Measurements from ENCODE around the gene PRR3. TPM values are rescaled to one million over a fixed set of nuclear protein-coding genes. Genes with fewer than 3 reads are reported as not detected.

The PRR3 gene
- total and polyA plus RNA-seq, 9 of the 15 experiments (the other 6 are each of a cell fraction or from before 2014, with no cell fraction given): 23.5 to 59.6 (median 28.8) TPM

- TF ChIP-seq ZBTB12 (CRISPR knock-in tag; IDR thresholded peaks at IDR 0.05): no peak
- TF ChIP-seq ZNF347 (CRISPR knock-in tag; IDR thresholded peaks at IDR 0.05; ENCODE audit: low read depth): no peak
- peak; percentile 55; the same call in 1 of the 2 replicates for TF ChIP-seq NFIC (IDR thresholded peaks at IDR 0.05)
- TF ChIP-seq KLF16 (IDR thresholded peaks at IDR 0.05): no peak
- TF ChIP-seq ZNF408 (CRISPR knock-in tag; IDR thresholded peaks at IDR 0.05; ENCODE audit: low read depth): no peak
- no peak for TF ChIP-seq TGIF2 (CRISPR knock-in tag; IDR thresholded peaks at IDR 0.05)
- no peak for TF ChIP-seq BCLAF1 (IDR thresholded peaks at IDR 0.05; ENCODE audit: borderline replicate concordance in 1 of 2, control insufficient read depth in 1 of 2, low read depth in 2 of 2, low read length in 1 of 2)
- TF ChIP-seq RAD51 (IDR thresholded peaks at IDR 0.05; ENCODE audit: borderline replicate concordance, low read depth): no peak
- no peak for TF ChIP-seq ARID4B (CRISPR knock-in tag; IDR thresholded peaks at IDR 0.05)
- no peak for TF ChIP-seq FOXA1 (IDR thresholded peaks at IDR 0.05; ENCODE audit: borderline replicate concordance)
- no peak for TF ChIP-seq SIRT6 (IDR thresholded peaks at IDR 0.05; ENCODE audit: low read depth, low read length)
- TF ChIP-seq ZNF395 (CRISPR knock-in tag; IDR thresholded peaks at IDR 0.05): no peak
- TF ChIP-seq EHMT2 (IDR thresholded peaks at IDR 0.05): no peak
- no peak for TF ChIP-seq ATF3 (IDR thresholded peaks at IDR 0.05)
- 0 out of 2 replicates have a peak, but pooled peaks have one; percentile 32 for TF ChIP-seq ATF3 (CRISPR knock-in tag; conservative IDR thresholded peaks at IDR 0.05)
- TF ChIP-seq NR1H2 (CRISPR knock-in tag; IDR thresholded peaks at IDR 0.05): 0 out of 2 replicates have a peak, but pooled peaks have one; percentile 62
These were observed 1.9 kb upstream of the PRR3 start (continued) for GRCh38 chr6:30554962-30555815.
